Breast epithelium (tissue), 4 donors: Measurements from ENCODE around the gene MSI1. TPM values are rescaled to one million over a fixed set of nuclear protein-coding genes. Genes with fewer than 3 reads are reported as not detected.

Source experiments
- DNase-seq, 2 donors: peaks; one replicate each; pipeline ENCODE4 v3.0.0-alpha.2; 2019; ENCODE audit warnings: low spot score in 2 of 2
- H3K27ac ChIP-seq, 2 donors: fragments of 200-600 bp; sonication (generic) in 1 of 2; one replicate each; pipeline ENCODE4 v1.5.1; 2016 to 2019; ENCODE audit warnings: mild to moderate bottlenecking in 1 of 2
- H3K27me3 ChIP-seq, 2 donors: fragments of 200-600 bp; sonication (generic) in 1 of 2; one replicate each; pipeline versions ENCODE4 v1.5.1 to v1.6.0; 2017 to 2019; ENCODE audit warnings: control low read depth in 1 of 2, mild to moderate bottlenecking in 1 of 2
- H3K36me3 ChIP-seq: fragments of 200-600 bp; one replicate; pipeline ENCODE4 v1.5.1; 2019
- H3K4me1 ChIP-seq, 2 donors: fragments of 200-600 bp; sonication (generic); one replicate each; pipeline ENCODE4 v1.5.1; 2016 to 2019; ENCODE audit warnings: control low read depth in 1 of 2
- H3K4me3 ChIP-seq, 3 donors: fragments of 200-600 bp; sonication (generic); 1 replicate in 2 of 3; 2 replicates in 1 of 3; pipeline ENCODE4 v1.5.1; 2016 to 2019; ENCODE audit warnings: mild to moderate bottlenecking in 3 of 3, moderate library complexity in 2 of 3
- H3K9me3 ChIP-seq, 2 donors: fragments of 200-600 bp; sonication (generic) in 1 of 2; one replicate each; pipeline ENCODE4 v1.5.1; 2016 to 2019; ENCODE audit warnings: control low read depth in 1 of 2
- CTCF ChIP-seq, 3 donors: fragments of 450-650 bp; IDR thresholded peaks; one replicate each; pipeline ENCODE4 v1.5.1; 2016 to 2017; ENCODE audit warnings: antibody characterized with exemption in 3 of 3, mild to moderate bottlenecking in 3 of 3, moderate library complexity in 3 of 3
- POLR2A ChIP-seq: fragments of 450-650 bp; IDR thresholded peaks from one replicate; pipeline ENCODE4 v1.6.1; 2016; ENCODE audit warnings: antibody characterized with exemption, mild to moderate bottlenecking, moderate library complexity
- POLR2AphosphoS5 ChIP-seq, 3 donors: sonication (generic); formaldehyde crosslinking; IDR thresholded peaks; one replicate each; pipeline ENCODE4 v1.6.1; 2017; ENCODE audit warnings: antibody characterized with exemption in 3 of 3
- intact Hi-C: fragments of 100-400 bp; cut with DNase I; formaldehyde crosslinking; loops from one replicate; pipeline ENCODE4 v1.15.1; 2023; ENCODE audit warnings: low total_unique reads
- total RNA-seq, 3 donors: library from RNA; depleted of rRNA; stranded (reverse); fragments of >200 nt; gene quantifications; one replicate each; pipeline ENCODE4 v1.1.0, GENCODE V29; 2016

Gene MSI1
- total RNA-seq, 3 donors from 2014 or later, result 0.59 to 2.0 TPM; not detected in 1

- H3K27me3 ChIP-seq, result no peaks in the 10 kb centered on the region
- H3K27ac ChIP-seq, result no peak overlapping the region
- H3K9me3 ChIP-seq, result no peaks in the 10 kb centered on the region
- no peak for TF ChIP-seq POLR2AphosphoS5 (IDR thresholded peaks at IDR 0.05)
- no peak for TF ChIP-seq CTCF (IDR thresholded peaks at IDR 0.05)
- no peak for DNase-seq
- H3K36me3 ChIP-seq, result no peaks in the 10 kb centered on the region
- no peak overlapping the region for H3K4me3 ChIP-seq
- H3K4me1 ChIP-seq, result no peaks in the 10 kb centered on the region
- intact Hi-C loops, result no loop called here
Measured at GRCh38 chr12:120321382-120322202, 47.4 kb downstream of the MSI1 start.

- DNase-seq, result peak; percentile 99 to 100
- Histone ChIP-seq H3K4me1 (no peaks in the 10 kb centered on the region), H3K36me3 (no peaks in the 10 kb centered on the region), H3K27me3 (no peaks in the 10 kb centered on the region), H3K9me3 (no peaks in the 10 kb centered on the region), H3K4me3 (peak overlapping the region; percentile 54 to 74 (median 64)), H3K27ac (peak overlapping the region; percentile 92 to 95)
- intact Hi-C loops, result no loop called here
- TF ChIP-seq CTCF (IDR thresholded peaks at IDR 0.05) (peak; percentile 67 to 86 (median 86)), POLR2AphosphoS5 (IDR thresholded peaks at IDR 0.05) (peak; percentile 75 to 94 (median 91)), POLR2A (peak; percentile 87)
Measured at GRCh38 chr12:120317224-120318105, 51.5 kb downstream of the MSI1 start.

GRCh38 chr12:120316798-120317223 lies 52.2 kb downstream of the MSI1 start:
- H3K27ac ChIP-seq, result peak overlapping the region; percentile 92 to 95
- H3K4me1 ChIP-seq, result no peaks in the 10 kb centered on the region
- no peaks in the 10 kb centered on the region for H3K36me3 ChIP-seq
- DNase-seq, result no peak
- no peak for TF ChIP-seq POLR2AphosphoS5 (IDR thresholded peaks at IDR 0.05)
- TF ChIP-seq CTCF (IDR thresholded peaks at IDR 0.05), result no peak
- TF ChIP-seq POLR2A, result no peak
- peak overlapping the region; percentile 54 to 74 (median 64) for H3K4me3 ChIP-seq
- H3K9me3 ChIP-seq, result no peaks in the 10 kb centered on the region
- H3K27me3 ChIP-seq, result no peaks in the 10 kb centered on the region
- intact Hi-C loops, result no loop called here

GRCh38 chr12:120314220-120314619 lies 54.7 kb downstream of the MSI1 start:
- Histone ChIP-seq H3K4me3 (no peak overlapping the region), H3K36me3 (no peaks in the 10 kb centered on the region), H3K27me3 (no peaks in the 10 kb centered on the region), H3K4me1 (no peaks in the 10 kb centered on the region), H3K9me3 (no peaks in the 10 kb centered on the region), H3K27ac (no peak overlapping the region)
- no peak for DNase-seq
- intact Hi-C loops, result no loop called here
- TF ChIP-seq CTCF (IDR thresholded peaks at IDR 0.05), result no peak
- no peak for TF ChIP-seq POLR2A
- TF ChIP-seq POLR2AphosphoS5 (IDR thresholded peaks at IDR 0.05), result no peak
